ENCODE data around the gene PUS3. TPM values are rescaled to one million over a fixed set of nuclear protein-coding genes. Genes with fewer than 3 reads are reported as not detected.

PUS3 gene
- total RNA-seq, result 7.4 TPM

DNA sequence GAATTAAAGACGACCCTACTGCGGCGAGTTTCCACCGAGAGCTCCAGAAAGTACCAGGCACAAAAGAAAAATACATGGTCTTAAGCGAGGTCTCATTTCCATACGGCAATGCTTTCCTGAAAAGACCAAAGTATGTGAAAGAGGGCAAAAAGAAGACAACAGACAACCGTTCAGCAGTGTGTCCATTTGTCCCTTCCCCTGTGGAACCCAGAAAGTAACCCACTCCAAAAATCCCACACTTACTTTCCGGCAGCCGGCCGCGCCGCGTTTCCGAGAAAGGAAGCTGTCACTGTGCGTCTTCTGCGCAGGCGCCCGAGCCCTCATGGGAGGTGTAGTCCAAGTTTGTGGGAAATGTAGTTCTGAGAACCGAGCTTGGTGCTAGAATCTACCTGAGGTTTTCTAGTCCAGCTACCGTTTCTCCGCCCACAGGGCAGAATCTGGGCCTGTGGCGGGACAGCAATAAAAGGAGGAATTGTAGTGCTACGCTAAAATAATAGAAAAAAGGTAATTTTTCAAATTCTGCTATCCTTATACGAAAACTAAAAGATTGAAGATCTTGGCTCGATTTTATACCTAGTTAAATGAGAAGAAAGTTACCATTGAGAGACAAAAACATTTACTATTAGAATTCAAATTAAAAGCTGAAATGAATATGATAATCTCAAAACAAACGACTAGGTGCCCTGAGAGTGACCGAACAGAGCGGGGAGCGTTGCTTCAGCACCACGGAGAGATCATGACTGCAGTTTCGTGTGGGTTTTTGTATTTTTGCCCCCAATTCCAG lies at the start of gene PUS3:
Gene PUS3 (minus strand): TSS at position 280 of the 784 bp plus-strand sequence. CDS start 6,922 bp downstream, outside the sequence.
- peak; percentile 89 for DNase-seq (ENCODE audit: low spot score)

DNA sequence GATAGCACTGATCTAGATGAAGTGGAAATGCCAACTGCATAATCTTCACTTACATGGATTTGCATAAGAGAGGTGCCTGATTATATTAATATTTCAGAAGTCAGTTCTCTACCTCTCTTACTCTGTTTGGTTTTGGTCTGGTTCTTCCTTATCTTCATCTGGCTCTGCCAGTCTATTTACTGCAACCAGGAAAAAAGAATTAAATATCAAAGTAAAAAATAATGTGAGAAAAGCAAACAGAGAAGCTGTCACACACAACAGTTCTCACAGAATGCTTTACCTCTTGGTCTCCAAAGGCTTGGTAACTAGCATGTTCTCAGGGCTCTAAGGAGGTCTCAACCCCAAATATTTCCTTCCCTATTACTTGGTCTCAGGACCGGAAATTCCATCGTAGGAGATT lies 49.6 kb upstream of the PUS3 start:
- no peak for DNase-seq (ENCODE audit: low spot score)

GRCh38 chr11:125951731-125952130 lies 48.7 kb upstream of the PUS3 start:
- no peak for DNase-seq (ENCODE audit: low spot score)

- peak; percentile 66 for DNase-seq (ENCODE audit: low spot score)
Observed at GRCh38 chr11:125950696-125951651, 48.0 kb upstream of the PUS3 start.

GRCh38 chr11:125950178-125950490 lies 47.1 kb upstream of the PUS3 start:
- no peak for DNase-seq (ENCODE audit: low spot score)

GRCh38 chr11:125949271-125950177 lies 46.5 kb upstream of the PUS3 start:
- no peak for DNase-seq (ENCODE audit: low spot score)

- DNase-seq (ENCODE audit: low spot score), result no peak
Observed at GRCh38 chr11:125948278-125949051, 45.5 kb upstream of the PUS3 start.

DNA sequence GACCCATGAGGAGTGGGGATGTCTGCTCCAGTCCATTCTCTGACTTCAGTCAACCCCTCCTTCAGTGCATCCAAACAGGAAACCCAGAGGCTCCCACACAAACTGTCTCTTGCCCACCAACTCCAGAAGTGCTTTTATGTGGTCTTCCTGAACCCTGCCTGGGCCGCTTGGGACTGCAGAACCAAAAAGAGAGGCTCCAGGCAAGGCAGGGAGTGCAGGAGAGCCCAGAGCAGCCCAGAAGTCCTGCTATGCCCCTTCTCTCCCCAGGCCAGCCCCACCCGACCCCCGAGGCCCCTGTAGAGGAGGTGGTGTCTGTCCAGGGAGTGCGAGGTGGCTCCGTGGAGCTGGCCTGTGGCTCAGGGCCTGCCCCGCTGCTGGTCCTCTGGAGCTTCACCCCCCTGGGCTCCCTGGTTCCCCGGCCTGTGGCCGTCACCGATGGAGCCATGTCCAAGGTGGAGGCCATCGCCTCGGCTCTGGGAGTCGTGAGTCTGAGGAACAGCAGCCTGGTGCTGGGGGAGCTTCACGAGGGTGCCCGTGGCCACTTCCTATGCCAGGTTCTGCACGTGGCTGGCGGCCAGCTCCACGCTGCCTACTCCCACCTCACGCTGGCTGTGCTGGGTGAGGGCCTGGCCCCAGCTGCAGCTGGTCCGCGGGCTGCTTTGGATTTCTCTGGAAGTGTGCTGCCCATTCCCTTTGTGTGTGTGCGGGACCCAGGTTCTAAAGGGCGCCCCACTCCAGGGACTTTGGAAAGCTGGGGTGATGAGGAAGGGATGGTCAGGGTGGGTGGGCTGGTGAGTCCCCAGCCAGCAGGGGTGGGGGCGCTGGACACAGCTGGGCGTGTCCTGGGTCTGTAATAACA lies 44.6 kb upstream of the PUS3 start:
- no peak for DNase-seq (ENCODE audit: low spot score)

GRCh38 chr11:125946712-125947418 lies 43.9 kb upstream of the PUS3 start:
- no peak for DNase-seq (ENCODE audit: low spot score)

GRCh38 chr11:125945797-125946520 lies 43.0 kb upstream of the PUS3 start, which contains the start of gene VSIG10L2:
VSIG10L2 (plus strand) TSS chr11:125946044; CDS start chr11:125946056, 12 bp downstream.
- peak; percentile 5 for DNase-seq (ENCODE audit: low spot score)

DNA sequence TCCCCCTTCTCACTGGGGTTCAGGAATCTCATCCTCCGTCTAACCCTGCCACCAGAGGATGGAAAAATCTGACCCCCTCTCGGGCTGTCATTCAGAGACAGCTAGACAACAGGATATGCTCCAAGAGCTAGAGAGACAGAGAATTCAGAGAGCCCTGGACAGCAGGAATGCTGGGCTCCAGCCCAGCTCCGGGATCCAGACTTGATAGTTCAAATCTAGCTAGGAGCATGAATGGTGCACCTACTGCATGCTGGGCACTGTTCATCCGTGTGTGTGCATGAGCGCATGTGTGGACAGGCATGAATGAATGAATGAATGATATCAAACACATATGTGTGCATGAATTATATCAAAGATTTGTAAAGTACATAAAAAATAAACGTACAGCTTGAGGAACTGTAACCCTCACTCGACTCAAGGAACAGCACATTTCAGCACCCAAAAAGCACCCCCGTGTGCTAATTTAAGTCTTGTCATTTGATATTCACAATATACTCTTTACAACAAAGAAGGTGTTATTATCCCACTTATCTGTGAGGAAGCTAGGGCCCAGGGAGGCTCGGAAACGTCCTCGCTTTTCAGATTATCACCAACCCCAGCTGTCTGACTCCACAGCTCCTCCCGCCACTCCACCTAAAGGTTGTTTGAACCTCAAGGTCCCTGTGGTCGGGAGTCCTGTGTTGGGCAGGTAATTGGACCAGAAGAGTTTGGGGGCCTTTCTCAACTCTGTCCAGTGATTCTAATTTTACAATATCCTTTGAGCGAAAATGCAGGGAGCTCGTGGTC lies 42.2 kb upstream of the PUS3 start:
- peak; percentile 9 for DNase-seq (ENCODE audit: low spot score)

GRCh38 chr11:125944350-125945010 lies 41.5 kb upstream of the PUS3 start:
- no peak for DNase-seq (ENCODE audit: low spot score)

DNA sequence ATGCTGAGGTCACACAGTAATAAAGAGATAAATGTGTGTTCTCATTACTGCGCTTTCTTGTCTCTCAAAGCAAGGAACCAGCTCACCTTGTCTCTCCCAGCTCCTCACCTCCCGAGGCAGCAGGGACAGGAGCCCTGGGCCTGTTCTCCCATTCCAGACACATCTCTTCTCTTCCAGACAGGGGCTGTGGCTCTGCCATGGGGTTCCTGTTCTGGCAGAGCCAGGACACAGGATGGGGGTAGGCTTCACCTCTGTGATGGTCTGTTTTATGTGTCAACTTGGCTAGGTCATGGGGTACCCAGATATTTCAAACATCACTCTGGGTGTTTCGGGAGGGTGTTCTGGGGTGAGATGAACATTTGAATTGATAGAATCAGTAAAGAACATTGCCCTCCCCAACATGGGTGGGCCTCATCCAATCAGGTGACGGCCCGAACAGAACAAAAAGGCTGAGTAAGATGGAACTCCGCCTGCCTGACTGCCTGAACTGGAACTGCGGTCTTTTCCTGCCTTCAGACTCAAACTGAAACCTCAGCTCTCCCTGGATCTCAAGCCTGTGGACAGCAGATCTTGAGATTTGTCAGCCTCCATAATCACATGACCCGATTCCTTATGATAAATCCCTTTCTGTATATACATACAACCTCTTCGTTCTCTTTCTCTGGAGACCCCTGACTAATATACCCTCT lies 40.8 kb upstream of the PUS3 start:
- DNase-seq (ENCODE audit: low spot score), result no peak

- no peak for DNase-seq (ENCODE audit: low spot score)
Observed at GRCh38 chr11:125942771-125943428, 39.9 kb upstream of the PUS3 start.

- DNase-seq (ENCODE audit: low spot score), result peak; percentile 34
Observed at GRCh38 chr11:125941619-125942611, 38.9 kb upstream of the PUS3 start.

Measured in mucosa of gallbladder (tissue), 1 donor.